GM23338 (cell line): ENCODE data around the gene ATAD2B. TPM values are rescaled to one million over a fixed set of nuclear protein-coding genes. Genes with fewer than 3 reads are reported as not detected.

Experiments
- ATAC-seq: fragments of 200-7000 bp; cut with Tn5 transposase; 3 replicates; pipeline ENCODE4 v1.9.1; 2020
- DNase-seq: peaks from one replicate; pipeline ENCODE4 v3.0.0-alpha.2; 2015; ENCODE audit warnings: low spot score
- H2AFZ ChIP-seq: fragments of 200-600 bp; sonication (generic); 2 replicates; pipeline ENCODE4 v1.8.0; 2016; ENCODE audit warnings: antibody characterized with exemption, mild to moderate bottlenecking, moderate library complexity
- H3F3A ChIP-seq: fragments of 200-600 bp; sonication (generic); replicated peaks from 2 replicates; pipeline ENCODE4 v1.8.0; 2017; ENCODE audit warnings: antibody characterized with exemption, mixed run types, low read depth
- H3K27ac ChIP-seq: fragments of 200-600 bp; sonication (generic); 2 replicates; pipeline ENCODE4 v1.6.1; 2016; ENCODE audit warnings: low read depth
- H3K27me3 ChIP-seq: fragments of 200-600 bp; sonication (generic); 2 replicates; pipeline ENCODE4 v1.8.0; 2016; ENCODE audit warnings: mild to moderate bottlenecking, mixed run types, moderate library complexity; ENCODE audit not compliant: insufficient read depth
- H3K36me3 ChIP-seq: fragments of 200-600 bp; sonication (generic); 2 replicates; pipeline ENCODE4 v1.8.0; 2016; ENCODE audit warnings: mild to moderate bottlenecking; ENCODE audit not compliant: insufficient read depth
- H3K4me1 ChIP-seq: fragments of 200-600 bp; sonication (generic); 2 replicates; pipeline ENCODE4 v1.8.0; 2016; ENCODE audit warnings: mild to moderate bottlenecking, moderate library complexity; ENCODE audit not compliant: insufficient read depth
- H3K4me2 ChIP-seq: fragments of 200-600 bp; sonication (generic); 2 replicates; pipeline ENCODE4 v1.7.1; 2017; ENCODE audit warnings: mixed run types
- H3K4me3 ChIP-seq: fragments of 200-600 bp; sonication (generic); 2 replicates; pipeline ENCODE4 v1.6.1; 2016; ENCODE audit warnings: mixed run types
- H3K79me2 ChIP-seq: fragments of 200-600 bp; sonication (generic); replicated peaks from 2 replicates; pipeline ENCODE4 v1.8.0; 2017; ENCODE audit warnings: mild to moderate bottlenecking; ENCODE audit not compliant: insufficient read depth
- H3K9me2 ChIP-seq: fragments of 200-600 bp; sonication (generic); 2 replicates; pipeline ENCODE4 v1.8.0; 2017; ENCODE audit not compliant: insufficient read depth
- H4K20me1 ChIP-seq: fragments of 200-600 bp; sonication (generic); replicated peaks from 2 replicates; pipeline ENCODE4 v1.8.0; 2017; ENCODE audit warnings: mild to moderate bottlenecking; ENCODE audit not compliant: insufficient read depth
- H3K27ac Mint-ChIP-seq: 2 replicates; pipeline ENCODE4 v1.8.0; 2020; ENCODE audit warnings: inconsistent platforms, mild to moderate bottlenecking, moderate library complexity, mixed read lengths
- H3K27me3 Mint-ChIP-seq: 3 replicates; pipeline ENCODE4 v1.8.0; 2022; ENCODE audit warnings: low read depth, mild to moderate bottlenecking, moderate library complexity, mixed read lengths, inconsistent platforms; ENCODE audit not compliant: insufficient read depth, poor library complexity
- H3K36me3 Mint-ChIP-seq: 3 replicates; pipeline ENCODE4 v1.8.0; 2021; ENCODE audit warnings: low read depth, mild to moderate bottlenecking, inconsistent platforms, moderate library complexity, mixed read lengths
- H3K4me1 Mint-ChIP-seq: 3 replicates; pipeline ENCODE4 v1.8.0; 2020; ENCODE audit warnings: mild to moderate bottlenecking, inconsistent platforms, mixed read lengths
- H3K4me3 Mint-ChIP-seq: 3 replicates; pipeline ENCODE4 v1.8.0; 2021; ENCODE audit warnings: moderate library complexity, mild to moderate bottlenecking, inconsistent platforms, mixed read lengths
- H3K9me3 Mint-ChIP-seq: 3 replicates; pipeline ENCODE4 v1.8.0; 2020; ENCODE audit warnings: moderate library complexity, mild to moderate bottlenecking, inconsistent platforms, mixed read lengths
- CREB1 ChIP-seq: fragments of 250-450 bp; sonication (Bioruptor Pico); IDR thresholded peaks from 2 replicates; pipeline ENCODE4 v1.5.0; 2020; ENCODE audit warnings: low read depth, mild to moderate bottlenecking, moderate library complexity
- ETS1 ChIP-seq: IDR thresholded peaks from 2 replicates; pipeline ENCODE4 v1.6.1; 2016; ENCODE audit warnings: antibody characterized with exemption
- EZH2 ChIP-seq: fragments of 200-600 bp; sonication (generic); IDR thresholded peaks from one replicate; pipeline ENCODE4 v1.8.0; 2017; ENCODE audit warnings: antibody characterized with exemption, mild to moderate bottlenecking, low read depth; ENCODE audit not compliant: unreplicated experiment
- EZH2phosphoT487 ChIP-seq: fragments of 200-600 bp; sonication (generic); IDR thresholded peaks from one replicate; pipeline ENCODE4 v1.8.1; 2018; ENCODE audit warnings: antibody characterized with exemption; ENCODE audit not compliant: unreplicated experiment
- JUNB ChIP-seq: IDR thresholded peaks from one replicate; pipeline ENCODE4 v1.6.1; 2016; ENCODE audit warnings: antibody characterized with exemption; ENCODE audit not compliant: unreplicated experiment
- NANOG ChIP-seq: IDR thresholded peaks from 2 replicates; pipeline ENCODE4 v1.6.1; 2016; ENCODE audit warnings: antibody characterized with exemption, borderline replicate concordance
- POLR2AphosphoS5 ChIP-seq: IDR thresholded peaks from 2 replicates; pipeline ENCODE4 v1.6.1; 2016; ENCODE audit warnings: antibody characterized with exemption, low read depth
- REST ChIP-seq: IDR thresholded peaks from one replicate; pipeline ENCODE4 v1.6.1; 2018; ENCODE audit warnings: antibody characterized with exemption; ENCODE audit not compliant: unreplicated experiment
- STAT1 ChIP-seq: IDR thresholded peaks from one replicate; pipeline ENCODE4 v1.6.1; 2016; ENCODE audit warnings: antibody characterized with exemption; ENCODE audit not compliant: unreplicated experiment
- ZNF114 ChIP-seq: fragments of 250-450 bp; sonication (Bioruptor Pico); IDR thresholded peaks from 2 replicates; pipeline ENCODE4 v1.5.0; 2020; ENCODE audit warnings: mild to moderate bottlenecking, moderate library complexity
- ZNF331 ChIP-seq: fragments of 250-450 bp; sonication (Bioruptor Pico); IDR thresholded peaks from 2 replicates; pipeline ENCODE4 v1.5.0; 2020; ENCODE audit warnings: low read depth, mild to moderate bottlenecking, moderate library complexity
- ZNF462 ChIP-seq: fragments of 250-450 bp; sonication (Bioruptor Pico); IDR thresholded peaks from 2 replicates; pipeline ENCODE4 v1.5.0; 2020; ENCODE audit warnings: mild to moderate bottlenecking, moderate library complexity
- polyA plus RNA-seq: library from polyadenylated mRNA; unstranded; fragments of >200 nt; fragmentation: Nextera tagmentation; extraction: Ambion mirVana; gene quantifications from 2 replicates; pipeline ENCODE4 v1.2.1, GENCODE V29; 2016
- total RNA-seq: library from RNA; depleted of rRNA; stranded (reverse); fragments of >200 nt; shearing (Covaris generic); gene quantifications from 2 replicates; pipeline ENCODE4 v1.2.3, GENCODE V29; 2014

ATAD2B gene
- total and polyA plus RNA-seq, 2 experiments from 2014 or later = 12.4 to 19.3 TPM

GRCh38 chr2:23823863-23824262 lies 103.1 kb downstream of the ATAD2B start (continued):
- no peak for TF ChIP-seq EZH2phosphoT487
- TF ChIP-seq ETS1 = no peak
- TF ChIP-seq CREB1 = no peak
- TF ChIP-seq ZNF114 (CRISPR knock-in tag) = no peak

GRCh38 chr2:23814963-23815362 lies 112.0 kb downstream of the ATAD2B start:
- peaks cover 6% of the 10 kb centered on the region; the same call in 1 of the 2 replicates for H3K4me1 ChIP-seq
- ATAC-seq (no peak), DNase-seq (no peak)
- TF ChIP-seq POLR2AphosphoS5 (no peak), ETS1 (no peak), REST (no peak), ZNF462 (CRISPR knock-in tag) (no peak), JUNB (no peak), ZNF331 (CRISPR knock-in tag) (no peak), EZH2 (no peak), STAT1 (no peak), EZH2phosphoT487 (no peak), ZNF114 (CRISPR knock-in tag) (no peak), NANOG (no peak), CREB1 (no peak)

More at GRCh38 chr2:23814963-23815362, 112.0 kb downstream of the ATAD2B start:
- H3K4me2 ChIP-seq = no peak overlapping the region
- H3K4me3 Mint-ChIP-seq = no peak overlapping the region
- H3K27me3 Mint-ChIP-seq = no peaks in the 10 kb centered on the region
- no peaks in the 10 kb centered on the region for H3K9me2 ChIP-seq
- H3K4me1 Mint-ChIP-seq = peaks cover 11% of the 10 kb centered on the region; the same call in 2 of the 3 replicates
- no peak overlapping the region for H2AFZ ChIP-seq
- no peaks in the 10 kb centered on the region for H3K9me3 Mint-ChIP-seq
- no peak overlapping the region for H3K27ac Mint-ChIP-seq
- no peaks in the 10 kb centered on the region for H3K36me3 ChIP-seq
- 0 out of 3 replicates have a peak, but pooled peaks cover 4% of the 10 kb centered on the region for H3K36me3 Mint-ChIP-seq
- H3K4me3 ChIP-seq = no peak overlapping the region
- H3K79me2 ChIP-seq = no peaks in the 10 kb centered on the region
- no peaks in the 10 kb centered on the region for H3F3A ChIP-seq
- H4K20me1 ChIP-seq = no peaks in the 10 kb centered on the region
- no peaks in the 10 kb centered on the region for H3K27me3 ChIP-seq
- H3K27ac ChIP-seq = no peak overlapping the region
